Fibroblast of villous mesenchyme (primary cell): ENCODE results near the gene FLYWCH1. TPM values are rescaled to one million over a fixed set of nuclear protein-coding genes. Genes with fewer than 3 reads are reported as not detected.

ENCODE experiments used
- DNase-seq: peaks from one replicate; pipeline ENCODE4 v3.0.0-alpha.2; 2010; ENCODE audit warnings: low read depth
- H3K4me3 ChIP-seq: 2 replicates; pipeline ENCODE4 v1.5.1; 2011; ENCODE audit warnings: low read depth, mild to moderate bottlenecking, low read length
- total RNA-seq: library from RNA; depleted of rRNA; stranded (reverse); fragments of >200 nt; gene quantifications from 2 replicates; pipeline ENCODE4 v1.2.3, GENCODE V29; 2012
- TF ChIP-seq, protein P1 (sequence below): IDR thresholded peaks from 2 replicates; pipeline ENCODE4 v1.5.1; 2012; ENCODE audit warnings: low read depth, mild to moderate bottlenecking, low read length; ENCODE audit not compliant: insufficient read depth

FLYWCH1 gene
- total RNA-seq, 1 donor = 25.9 TPM

DNA sequence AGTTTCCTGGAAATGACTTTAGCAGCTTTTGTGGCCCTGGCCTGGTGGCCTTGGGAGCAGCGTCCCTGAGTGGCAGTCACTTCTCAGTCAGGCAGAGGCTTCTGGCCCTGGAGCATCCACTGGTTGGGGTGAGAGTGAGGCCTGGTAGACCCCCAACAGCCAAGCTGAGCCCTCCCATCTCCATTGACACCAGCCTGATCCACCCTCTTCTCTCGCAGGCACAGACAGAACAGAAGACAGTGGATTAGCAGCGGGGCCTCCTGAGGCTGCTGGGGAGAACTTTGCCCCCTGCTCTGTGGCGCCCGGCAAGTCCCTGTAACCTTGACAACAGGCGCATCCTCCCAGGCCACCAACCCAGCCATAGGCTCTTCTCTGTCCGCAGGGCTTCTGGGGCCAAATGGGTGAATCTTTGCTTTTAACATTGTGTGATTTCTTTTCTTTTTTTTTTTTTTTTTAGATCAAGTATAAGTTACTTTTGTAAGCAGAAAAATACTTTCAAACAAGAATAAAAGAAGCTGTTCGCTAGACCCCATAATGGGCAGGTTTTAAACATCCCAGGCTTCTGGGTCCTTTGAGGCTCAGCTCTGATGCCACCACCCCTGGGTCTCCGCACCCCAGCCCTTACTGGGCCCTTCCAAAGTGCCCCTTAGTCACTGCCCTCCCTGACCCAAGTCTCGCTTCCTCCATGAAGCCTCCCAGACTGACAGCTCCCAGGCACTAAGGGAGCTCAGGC is 12.7 kb upstream of the FLYWCH1 start:
- no peak overlapping the region for H3K4me3 ChIP-seq
- no peak for DNase-seq
- TF ChIP-seq, protein P1, sequence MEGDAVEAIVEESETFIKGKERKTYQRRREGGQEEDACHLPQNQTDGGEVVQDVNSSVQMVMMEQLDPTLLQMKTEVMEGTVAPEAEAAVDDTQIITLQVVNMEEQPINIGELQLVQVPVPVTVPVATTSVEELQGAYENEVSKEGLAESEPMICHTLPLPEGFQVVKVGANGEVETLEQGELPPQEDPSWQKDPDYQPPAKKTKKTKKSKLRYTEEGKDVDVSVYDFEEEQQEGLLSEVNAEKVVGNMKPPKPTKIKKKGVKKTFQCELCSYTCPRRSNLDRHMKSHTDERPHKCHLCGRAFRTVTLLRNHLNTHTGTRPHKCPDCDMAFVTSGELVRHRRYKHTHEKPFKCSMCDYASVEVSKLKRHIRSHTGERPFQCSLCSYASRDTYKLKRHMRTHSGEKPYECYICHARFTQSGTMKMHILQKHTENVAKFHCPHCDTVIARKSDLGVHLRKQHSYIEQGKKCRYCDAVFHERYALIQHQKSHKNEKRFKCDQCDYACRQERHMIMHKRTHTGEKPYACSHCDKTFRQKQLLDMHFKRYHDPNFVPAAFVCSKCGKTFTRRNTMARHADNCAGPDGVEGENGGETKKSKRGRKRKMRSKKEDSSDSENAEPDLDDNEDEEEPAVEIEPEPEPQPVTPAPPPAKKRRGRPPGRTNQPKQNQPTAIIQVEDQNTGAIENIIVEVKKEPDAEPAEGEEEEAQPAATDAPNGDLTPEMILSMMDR = no peak

DNA sequence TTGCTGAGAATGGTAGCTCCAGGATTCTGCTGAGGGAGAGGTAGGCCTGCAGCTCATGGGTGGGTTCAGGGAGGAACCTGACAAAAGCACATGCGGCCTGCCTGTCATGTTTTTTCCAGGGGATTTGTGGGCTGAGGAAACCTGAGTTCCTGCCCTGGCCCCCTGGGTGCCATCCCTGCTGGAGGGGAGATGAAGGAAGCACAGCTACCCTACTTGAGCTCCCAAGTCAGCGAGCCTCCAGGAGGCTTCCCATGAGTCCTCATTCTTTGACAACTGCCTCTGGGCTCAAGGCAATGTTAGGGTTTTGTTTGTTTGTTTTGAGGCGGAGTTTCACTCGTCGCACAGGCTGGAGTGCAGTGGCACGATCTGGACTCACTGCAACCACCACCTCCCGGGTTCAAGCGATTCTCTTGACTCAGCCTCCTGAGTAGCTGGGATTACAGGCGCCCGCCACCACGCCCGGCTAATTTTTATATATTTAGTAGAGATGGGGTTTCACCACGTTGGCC is 12.1 kb upstream of the FLYWCH1 start:
- no peak for DNase-seq
- H3K4me3 ChIP-seq = no peak overlapping the region
- TF ChIP-seq, protein P1 = no peak

DNA sequence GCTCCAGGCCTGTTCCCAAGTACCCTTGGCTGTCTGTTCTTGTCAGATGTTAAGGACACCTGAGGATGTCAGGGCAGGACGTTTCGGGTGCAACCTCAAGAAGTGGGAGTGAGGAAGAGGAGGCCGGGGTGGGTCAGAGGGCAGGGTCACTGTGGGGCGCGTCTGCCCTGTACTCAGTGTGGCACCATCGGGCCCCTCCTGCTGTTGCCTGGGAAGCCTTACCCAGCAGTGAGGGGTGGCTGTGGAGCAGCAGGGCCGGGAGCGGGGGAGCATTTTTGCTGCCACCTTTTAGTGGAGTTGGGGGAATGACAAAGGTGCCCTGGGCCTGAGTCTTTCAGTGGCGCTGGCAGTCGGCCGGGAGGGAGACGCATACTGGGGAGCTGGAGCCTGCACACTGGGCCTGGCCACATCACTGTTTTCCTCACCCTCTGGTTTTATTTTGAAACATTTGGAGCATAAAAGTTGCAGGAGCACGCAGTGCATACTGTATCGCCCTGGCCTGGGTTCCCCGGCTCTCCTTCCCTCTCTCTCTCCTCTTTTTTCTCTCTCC is 11.1 kb upstream of the FLYWCH1 start:
- DNase-seq = no peak
- TF ChIP-seq, protein P1 = no peak
- H3K4me3 ChIP-seq = no peak overlapping the region

DNA sequence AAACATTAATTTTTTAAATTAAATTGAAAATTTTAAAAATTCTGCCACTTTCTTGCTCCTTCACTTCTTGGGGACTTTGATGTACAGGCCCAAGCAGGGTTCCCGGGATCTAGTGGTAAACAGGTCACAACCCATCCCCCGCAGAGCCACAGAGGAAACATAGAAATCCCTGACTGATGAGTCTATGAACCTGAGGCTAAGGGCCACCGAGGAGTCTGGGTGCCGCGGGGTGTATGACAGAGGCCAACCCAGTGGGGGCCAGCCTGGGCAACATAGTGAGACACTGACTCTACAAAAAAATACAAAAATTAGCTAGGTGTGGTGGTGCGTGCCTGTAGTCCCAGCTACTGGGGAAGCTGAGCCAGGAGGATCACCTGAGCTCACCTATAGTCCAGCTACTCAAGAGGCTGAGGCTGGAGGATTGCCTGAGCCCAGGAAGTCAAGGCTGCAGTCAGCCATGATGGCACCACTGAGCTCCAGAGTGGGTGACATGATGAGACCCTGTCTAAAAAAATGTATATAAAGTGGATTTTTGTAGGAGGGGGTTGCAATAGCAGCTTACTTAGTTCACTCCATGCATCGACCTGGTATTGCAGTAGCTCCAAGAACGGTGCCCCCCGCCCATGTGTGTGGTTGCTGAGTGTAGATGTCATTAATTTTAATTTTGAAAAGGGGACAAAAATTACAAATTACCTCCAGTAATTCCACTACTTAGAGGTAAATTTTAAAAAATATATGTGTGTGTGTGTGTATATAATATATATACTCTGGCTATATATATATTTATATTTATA is 9.2 kb upstream of the FLYWCH1 start:
- no peak overlapping the region for H3K4me3 ChIP-seq
- no peak for DNase-seq
- TF ChIP-seq, protein P1 = no peak

DNA sequence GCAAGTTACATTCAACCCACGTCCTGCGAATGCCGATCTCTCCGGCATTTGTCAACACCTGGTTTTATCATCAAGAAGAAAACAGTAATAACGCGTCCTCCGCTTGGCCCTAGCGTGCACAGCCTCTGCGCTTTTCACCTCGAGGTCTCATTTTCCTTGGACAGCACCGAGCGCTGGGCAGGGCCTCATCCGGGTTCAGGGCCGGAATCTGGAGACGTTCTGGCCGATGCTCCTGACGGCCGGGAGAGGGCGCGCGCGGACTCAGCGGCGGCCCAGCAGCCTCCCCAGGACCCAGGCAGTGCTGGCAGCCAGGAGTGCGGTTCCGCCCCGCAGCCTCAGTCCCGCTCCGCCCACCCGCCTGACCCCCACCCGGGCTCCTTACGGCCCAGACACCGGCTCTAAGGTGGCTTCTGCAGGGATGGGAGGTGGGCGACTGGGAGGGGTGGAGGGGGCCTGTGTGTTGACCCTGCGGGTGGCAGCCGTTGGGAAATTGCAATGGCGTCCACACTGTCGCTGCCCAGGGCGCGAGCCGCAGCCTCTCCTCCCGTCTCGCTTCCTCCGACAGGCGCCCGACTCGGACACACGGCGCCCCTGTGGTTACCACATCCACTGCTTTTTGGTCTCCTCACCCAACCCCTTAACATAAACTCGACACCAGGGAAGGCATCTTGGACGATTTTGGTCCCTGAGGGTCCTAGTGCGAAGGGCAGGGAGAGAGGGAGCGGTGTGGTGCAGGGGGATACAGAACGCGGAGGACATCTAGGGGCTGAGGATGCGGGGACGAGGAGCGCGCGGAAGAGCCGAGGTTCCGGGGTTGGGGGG is 7.4 kb upstream of the FLYWCH1 start:
- TF ChIP-seq, protein P1 = peak; percentile 86
- peak; percentile 88 for DNase-seq
- H3K4me3 ChIP-seq = peak overlapping the region; percentile 79

DNA sequence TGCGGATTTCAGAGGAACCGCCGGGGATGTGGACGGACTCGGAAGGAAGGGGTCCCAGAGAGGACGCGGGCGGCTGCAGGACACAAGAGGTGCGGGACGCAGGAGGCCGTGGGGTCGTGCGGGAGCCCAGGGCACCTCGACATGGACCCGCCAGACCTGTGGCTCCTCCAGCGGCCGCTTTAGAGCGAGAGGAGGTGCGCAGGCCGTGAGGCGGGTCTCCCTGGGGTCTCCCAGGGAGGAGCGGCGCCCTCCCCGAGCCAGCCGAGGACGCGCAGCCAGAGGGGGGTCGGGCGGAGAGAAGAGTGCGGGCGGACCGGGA is 6.8 kb upstream of the FLYWCH1 start:
- DNase-seq = no peak
- TF ChIP-seq, protein P1 = no peak
- peak overlapping the region; percentile 79 for H3K4me3 ChIP-seq
